OCI-LY3 (cell line): Measurements from ENCODE around the gene UNCX.

Experiments used
- H2AFZ ChIP-seq: fragments of 200-600, 300-600 bp; shearing (Covaris generic); 2 replicates; pipeline ENCODE4 v1.6.0; 2014; ENCODE audit warnings: antibody characterized with exemption, low read depth, low read length
- H3K27ac ChIP-seq: fragments of 200-600, 300-600 bp; sonication (generic); 2 replicates; pipeline ENCODE4 v1.5.1; 2014; ENCODE audit warnings: mild to moderate bottlenecking, low read length, moderate library complexity, mixed read lengths
- H3K27me3 ChIP-seq: fragments of 200-600, 300-600 bp; sonication (generic); 2 replicates; pipeline ENCODE4 v1.6.1; 2014; ENCODE audit warnings: low read depth, low read length, mixed read lengths
- H3K36me3 ChIP-seq: fragments of 200-600, 300-600 bp; sonication (generic); replicated peaks from 2 replicates; pipeline ENCODE3; 2014; ENCODE audit warnings: low read depth, low read length, mixed read lengths
- H3K4me1 ChIP-seq: fragments of 300-600, 200-600 bp; sonication (generic); 2 replicates; pipeline ENCODE4 v1.6.1; 2014; ENCODE audit warnings: low read length, mixed read lengths
- H3K4me2 ChIP-seq: fragments of 200-600, 300-600 bp; sonication (generic); 2 replicates; pipeline ENCODE4 v1.6.1; 2014; ENCODE audit warnings: low read length, mixed read lengths
- H3K4me3 ChIP-seq: fragments of 300-600, 200-600 bp; sonication (generic); 2 replicates; pipeline ENCODE4 v1.5.1; 2014; ENCODE audit warnings: antibody characterized with exemption, mild to moderate bottlenecking, low read length, moderate library complexity
- H3K79me2 ChIP-seq: fragments of 300-600, 200-600 bp; shearing (Covaris generic); 2 replicates; pipeline ENCODE4 v1.6.1; 2014; ENCODE audit warnings: mild to moderate bottlenecking, low read length, mixed read lengths
- H3K9ac ChIP-seq: fragments of 300-600, 200-600 bp; shearing (Covaris generic); 2 replicates; pipeline ENCODE4 v1.6.0; 2014; ENCODE audit warnings: mild to moderate bottlenecking, low read length, moderate library complexity
- H3K9me3 ChIP-seq: fragments of 200-600, 300-600 bp; shearing (Covaris generic); 2 replicates; pipeline ENCODE4 v1.6.1; 2014; ENCODE audit warnings: low read length, mixed read lengths; ENCODE audit not compliant: insufficient read depth
- H4K20me1 ChIP-seq: fragments of 200-600, 300-600 bp; sonication (generic); 2 replicates; pipeline ENCODE4 v1.6.1; 2016; ENCODE audit warnings: low read length, mixed read lengths; ENCODE audit not compliant: insufficient read depth
- CTCF ChIP-seq: fragments of 200-600, 300-600 bp; sonication (generic); IDR thresholded peaks from 2 replicates; pipeline ENCODE4 v1.5.1; 2014; ENCODE audit warnings: antibody characterized with exemption, low read length, low read depth
- EZH2phosphoT487 ChIP-seq: fragments of 200-600 bp; shearing (Covaris generic); IDR thresholded peaks from 2 replicates; pipeline ENCODE4 v1.6.1; 2018; ENCODE audit warnings: antibody characterized with exemption, mixed run types, low read depth

UNCX gene

DNA sequence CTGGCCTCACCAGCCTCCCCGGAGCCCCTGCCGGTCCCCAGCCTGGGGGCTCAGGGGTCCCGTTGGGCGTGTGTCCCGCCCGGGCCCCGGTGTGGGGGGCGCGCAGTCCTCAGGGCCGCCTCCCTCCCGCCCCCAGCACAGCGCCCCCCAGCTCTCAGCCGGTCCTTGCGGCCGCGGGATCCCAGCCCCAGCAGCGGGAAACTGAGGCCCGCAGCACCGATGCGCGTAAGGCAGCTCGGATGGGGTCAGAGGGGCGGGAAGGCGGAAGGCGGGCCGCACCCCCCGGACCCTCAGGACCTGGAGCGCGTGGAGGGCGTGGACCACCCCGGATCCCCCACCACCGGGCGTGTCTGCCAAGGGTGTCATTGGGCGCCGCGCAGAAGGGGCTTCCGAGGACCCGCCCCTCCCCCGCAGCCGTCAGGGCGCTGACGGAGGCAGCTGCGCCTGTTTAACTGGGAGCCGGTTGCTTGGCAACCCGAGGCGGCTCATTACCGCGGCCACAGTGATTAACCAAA is 14.9 kb downstream of the UNCX start:
- no peaks in the 10 kb centered on the region for H3K9me3 ChIP-seq
- no peak overlapping the region for H3K27ac ChIP-seq
- H3K4me1 ChIP-seq = no peaks in the 10 kb centered on the region
- no peaks in the 10 kb centered on the region for H3K36me3 ChIP-seq
- no peak overlapping the region for H3K9ac ChIP-seq
- no peaks in the 10 kb centered on the region for H3K27me3 ChIP-seq
- no peaks in the 10 kb centered on the region for H3K79me2 ChIP-seq
- no peak overlapping the region for H2AFZ ChIP-seq
- H3K4me2 ChIP-seq = no peak overlapping the region
- H4K20me1 ChIP-seq = no peaks in the 10 kb centered on the region
- H3K4me3 ChIP-seq = no peak overlapping the region
- TF ChIP-seq CTCF (no peak), EZH2phosphoT487 (no peak)

- no peaks in the 10 kb centered on the region for H3K27me3 ChIP-seq
- H2AFZ ChIP-seq = no peak overlapping the region
- no peaks in the 10 kb centered on the region for H3K4me1 ChIP-seq
- H3K27ac ChIP-seq = no peak overlapping the region
- no peaks in the 10 kb centered on the region for H3K9me3 ChIP-seq
- H3K79me2 ChIP-seq = no peaks in the 10 kb centered on the region
- no peaks in the 10 kb centered on the region for H3K36me3 ChIP-seq
- H3K4me3 ChIP-seq = no peak overlapping the region
- no peaks in the 10 kb centered on the region for H4K20me1 ChIP-seq
- H3K9ac ChIP-seq = no peak overlapping the region
- no peak overlapping the region for H3K4me2 ChIP-seq
- TF ChIP-seq EZH2phosphoT487 = no peak
- no peak for TF ChIP-seq CTCF
Observed at GRCh38 chr7:1248143-1248915, 15.7 kb downstream of the UNCX start.

DNA sequence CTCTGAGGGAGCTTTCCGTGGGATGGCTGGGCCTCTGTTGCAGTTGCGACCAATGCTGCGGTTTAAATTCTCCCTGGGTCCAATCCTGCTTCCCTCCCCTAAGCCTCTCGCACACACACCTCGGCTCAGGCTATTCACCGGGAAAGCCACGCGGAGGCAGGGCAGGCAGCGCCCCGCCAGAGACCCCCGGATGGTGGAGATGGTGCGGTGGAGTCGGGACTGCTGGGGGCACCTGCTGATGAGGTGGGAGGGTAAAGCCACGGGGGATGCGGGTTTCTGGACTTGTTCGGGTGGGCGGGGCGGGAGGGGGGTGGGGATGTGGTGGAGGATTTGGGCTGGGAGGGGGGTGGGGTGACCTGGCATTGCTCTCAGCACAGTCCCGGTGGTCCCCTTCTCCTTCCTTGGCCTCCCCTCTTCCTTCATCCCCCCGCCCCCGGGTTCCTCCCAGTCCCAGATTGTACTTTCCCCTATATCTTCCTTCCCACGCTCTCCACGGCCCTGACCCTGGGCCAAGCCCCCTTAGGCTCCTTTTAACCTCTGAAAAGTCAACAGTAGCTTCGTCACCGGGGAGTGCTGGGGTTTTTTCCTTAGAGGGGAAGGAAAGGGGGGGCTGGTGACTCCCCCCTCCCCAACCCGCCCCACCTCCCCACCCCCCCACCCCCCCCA is 16.4 kb downstream of the UNCX start:
- Histone ChIP-seq H3K4me2 (no peak overlapping the region), H3K27me3 (no peaks in the 10 kb centered on the region)
- TF ChIP-seq EZH2phosphoT487 (no peak), CTCF (no peak)

DNA sequence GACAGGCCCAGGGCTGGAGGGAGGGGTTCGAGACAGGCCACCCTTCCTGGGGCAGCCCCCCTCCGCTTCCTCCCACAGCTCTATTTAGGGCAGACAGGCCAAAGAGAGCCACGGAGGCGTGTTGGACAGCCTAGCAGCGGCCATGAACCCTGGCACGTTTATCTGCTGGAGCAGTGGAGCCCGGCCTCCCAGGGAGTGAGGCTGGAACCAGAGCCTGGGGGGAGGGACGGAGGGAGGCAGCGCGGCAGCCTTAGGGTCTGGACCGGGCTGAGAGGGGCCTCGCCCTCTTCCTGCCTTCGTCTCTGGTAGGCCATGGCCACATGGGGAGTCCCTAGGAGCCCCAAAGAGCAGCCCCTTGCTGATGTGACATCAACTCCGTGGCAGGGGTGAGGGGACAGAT is 17.1 kb downstream of the UNCX start:
- no peaks in the 10 kb centered on the region for H3K27me3 ChIP-seq
- H3K4me3 ChIP-seq = no peak overlapping the region
- H3K4me2 ChIP-seq = no peak overlapping the region
- no peaks in the 10 kb centered on the region for H3K36me3 ChIP-seq
- H3K79me2 ChIP-seq = no peaks in the 10 kb centered on the region
- no peak overlapping the region for H3K27ac ChIP-seq
- TF ChIP-seq EZH2phosphoT487 (no peak), CTCF (no peak)
- no peak overlapping the region for H2AFZ ChIP-seq
- no peaks in the 10 kb centered on the region for H3K4me1 ChIP-seq
- H3K9me3 ChIP-seq = no peaks in the 10 kb centered on the region
- H3K9ac ChIP-seq = no peak overlapping the region
- no peaks in the 10 kb centered on the region for H4K20me1 ChIP-seq

More for the DNA sequence above, 16.4 kb downstream of the UNCX start:
- Histone ChIP-seq H3K79me2 (no peaks in the 10 kb centered on the region), H4K20me1 (no peaks in the 10 kb centered on the region), H2AFZ (no peak overlapping the region), H3K4me1 (no peaks in the 10 kb centered on the region), H3K27ac (no peak overlapping the region), H3K9me3 (no peaks in the 10 kb centered on the region), H3K4me3 (no peak overlapping the region), H3K36me3 (no peaks in the 10 kb centered on the region), H3K9ac (no peak overlapping the region)
